Central memory CD8-positive, alpha-beta T cell (primary cell): Measurements from ENCODE around the gene C3orf18.
"Not testable (repeated sequence)": the region's sequence is repeated elsewhere in the genome, so short reads cannot be mapped to it uniquely, and the experiment has no call there.

Experiments
- ATAC-seq: fragments of 150-1000 bp; cut with Tn5 transposase; replicated peaks from 2 replicates; pipeline ENCODE4 v1.10.0; 2022; ENCODE audit warnings: mild to moderate bottlenecking, moderate FRiP score, moderate number of reproducible peaks; ENCODE audit not compliant: poor library complexity, severe bottlenecking; ENCODE audit errors: extremely low read depth
- DNase-seq, 2 donors: peaks; one replicate each; pipeline ENCODE4 v3.0.0; 2021; ENCODE audit warnings: low spot score in 2 of 2
- H3K27ac Mint-ChIP-seq: one replicate; pipeline ENCODE4 v1.8.0; 2022; ENCODE audit warnings: low read depth, mild to moderate bottlenecking, moderate library complexity, mixed read lengths
- H3K27me3 Mint-ChIP-seq: one replicate; pipeline ENCODE4 v1.8.0; 2022; ENCODE audit warnings: mixed read lengths
- H3K36me3 Mint-ChIP-seq: one replicate; pipeline ENCODE4 v1.8.0; 2022; ENCODE audit warnings: mild to moderate bottlenecking, moderate library complexity, mixed read lengths; ENCODE audit not compliant: insufficient read depth
- H3K4me1 Mint-ChIP-seq: one replicate; pipeline ENCODE4 v1.8.0; 2022; ENCODE audit warnings: mixed read lengths
- H3K4me3 Mint-ChIP-seq: one replicate; pipeline ENCODE4 v1.8.0; 2022; ENCODE audit warnings: mild to moderate bottlenecking, moderate library complexity, mixed read lengths
- H3K9me3 Mint-ChIP-seq: one replicate; pipeline ENCODE4 v1.8.0; 2022; ENCODE audit warnings: mixed read lengths

C3orf18 gene

DNA sequence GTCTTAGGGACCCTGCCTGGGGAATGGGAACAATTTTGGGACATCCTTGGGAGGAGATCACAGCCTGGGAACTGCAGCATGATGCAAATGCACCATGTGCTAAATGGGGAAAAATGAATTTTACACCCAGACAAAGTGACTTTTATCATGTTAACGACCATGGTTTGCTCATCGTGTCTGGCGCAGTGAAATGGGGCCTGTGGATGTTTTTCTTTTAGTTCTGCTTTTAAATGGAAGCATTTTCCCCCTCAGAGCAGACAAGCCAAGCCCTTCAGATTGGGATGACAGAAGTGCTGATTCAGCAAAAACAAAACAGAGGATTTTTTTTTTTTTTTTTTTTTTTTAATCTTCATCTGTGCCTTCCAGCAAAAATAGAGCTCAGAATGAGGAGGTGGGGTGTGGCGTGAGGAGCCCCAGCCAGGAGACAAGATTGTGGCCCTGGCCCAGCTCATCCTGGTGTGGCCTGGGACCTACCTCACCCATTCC is 49.8 kb downstream of the C3orf18 start:
- ATAC-seq (no peak), DNase-seq (no peak)
- no peaks in the 10 kb centered on the region for H3K27me3 Mint-ChIP-seq
- no peaks in the 10 kb centered on the region for H3K9me3 Mint-ChIP-seq
- H3K36me3 Mint-ChIP-seq: no peaks in the 10 kb centered on the region
- H3K27ac Mint-ChIP-seq: no peak overlapping the region
- peaks cover 11% of the 10 kb centered on the region for H3K4me1 Mint-ChIP-seq
- H3K4me3 Mint-ChIP-seq: no peak overlapping the region

DNA sequence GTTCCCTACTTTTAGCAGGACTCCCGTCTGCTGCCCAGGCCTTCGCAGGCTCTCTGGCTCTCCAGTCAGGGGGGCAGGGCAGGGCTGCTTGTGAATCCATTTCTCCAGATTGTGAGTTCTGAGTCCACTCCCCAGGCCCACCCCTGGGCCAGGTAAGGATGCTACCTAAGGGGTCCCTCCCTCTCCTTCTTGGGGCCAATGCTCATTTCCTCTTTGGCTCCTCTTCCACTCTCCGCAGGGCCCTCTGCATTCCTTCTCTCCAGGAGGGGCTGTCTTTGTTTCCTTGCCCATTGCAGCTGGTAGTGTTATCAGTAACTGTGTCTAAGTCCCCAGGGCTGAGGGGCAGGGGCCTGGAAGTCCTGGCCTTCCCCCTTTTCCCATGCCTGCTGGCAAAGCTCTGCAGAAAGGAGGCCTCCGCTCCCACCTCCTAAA is 51.1 kb downstream of the C3orf18 start:
- ATAC-seq (no peak), DNase-seq (no peak)
- Mint-ChIP-seq H3K4me3 (no peak overlapping the region), H3K36me3 (no peaks in the 10 kb centered on the region), H3K27ac (no peak overlapping the region), H3K27me3 (no peaks in the 10 kb centered on the region), H3K4me1 (peaks cover 11% of the 10 kb centered on the region), H3K9me3 (no peaks in the 10 kb centered on the region)

- H3K36me3 Mint-ChIP-seq: no peaks in the 10 kb centered on the region
- no peak for DNase-seq
- no peak for ATAC-seq
- no peak overlapping the region for H3K27ac Mint-ChIP-seq
- H3K4me3 Mint-ChIP-seq: no peak overlapping the region
- H3K27me3 Mint-ChIP-seq: no peaks in the 10 kb centered on the region
- no peaks in the 10 kb centered on the region for H3K9me3 Mint-ChIP-seq
- peaks cover 11% of the 10 kb centered on the region for H3K4me1 Mint-ChIP-seq
Observed at GRCh38 chr3:50515565-50516439, 51.7 kb downstream of the C3orf18 start.

DNA sequence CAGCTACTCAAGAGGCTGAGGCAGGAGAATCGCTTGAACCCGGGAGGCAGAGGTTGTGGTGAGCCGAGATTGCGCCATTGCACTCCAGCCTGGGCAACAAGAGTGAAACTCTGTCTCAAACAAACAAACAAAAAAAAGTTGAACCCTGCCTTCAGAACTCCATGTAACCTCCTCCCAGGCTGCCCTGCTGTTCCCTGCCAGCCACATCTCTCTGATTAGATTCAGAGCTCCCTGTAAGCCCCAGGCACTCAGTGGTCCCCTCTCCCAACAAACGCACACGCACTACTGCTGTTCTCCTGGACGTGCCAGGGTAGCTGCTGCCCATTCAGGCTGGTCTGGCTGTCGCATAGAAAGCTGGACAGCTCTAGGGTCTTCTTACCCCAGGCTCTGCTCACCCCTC is 54.6 kb downstream of the C3orf18 start:
- not testable (repeated sequence) for H3K27me3 Mint-ChIP-seq, H3K9me3 Mint-ChIP-seq, DNase-seq, H3K36me3 Mint-ChIP-seq, ATAC-seq, H3K27ac Mint-ChIP-seq, H3K4me3 Mint-ChIP-seq
- H3K4me1 Mint-ChIP-seq: peaks cover 10% of the 10 kb centered on the region

- no peaks in the 10 kb centered on the region for H3K27me3 Mint-ChIP-seq
- H3K27ac Mint-ChIP-seq: no peak overlapping the region
- no peak for ATAC-seq
Observed at GRCh38 chr3:50512131-50512530, 55.4 kb downstream of the C3orf18 start.

GRCh38 chr3:50510325-50510724 is 57.2 kb downstream of the C3orf18 start:
- DNase-seq (no peak), ATAC-seq (no peak)
- Mint-ChIP-seq H3K4me3 (no peak overlapping the region), H3K27me3 (no peaks in the 10 kb centered on the region), H3K27ac (no peak overlapping the region), H3K4me1 (peaks cover 5% of the 10 kb centered on the region), H3K36me3 (no peaks in the 10 kb centered on the region), H3K9me3 (no peaks in the 10 kb centered on the region)

More at GRCh38 chr3:50512131-50512530, 55.4 kb downstream of the C3orf18 start:
- Mint-ChIP-seq H3K4me3 (no peak overlapping the region), H3K9me3 (no peaks in the 10 kb centered on the region), H3K36me3 (no peaks in the 10 kb centered on the region), H3K4me1 (peaks cover 10% of the 10 kb centered on the region)
- DNase-seq: no peak

DNA sequence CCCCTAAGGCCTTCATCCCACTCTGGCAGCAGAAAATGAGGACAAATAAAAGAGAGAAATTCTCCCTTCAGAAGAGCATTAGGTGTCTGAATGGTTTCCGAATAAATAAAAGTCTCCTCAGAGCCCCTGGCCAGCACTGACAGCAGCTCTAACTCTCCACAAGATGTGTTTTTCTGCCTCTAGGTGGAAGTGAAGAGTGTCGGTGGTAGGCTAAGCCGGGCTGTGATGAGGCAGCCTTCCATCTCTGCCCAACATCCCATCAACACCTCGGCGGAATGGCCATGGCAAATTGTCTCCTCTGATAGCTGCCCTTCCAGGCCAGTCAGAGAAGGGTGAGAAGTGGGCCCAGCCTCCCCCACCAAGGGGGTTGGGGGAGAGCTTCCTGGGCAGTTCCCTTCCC is 57.8 kb downstream of the C3orf18 start:
- Mint-ChIP-seq H3K27me3 (no peaks in the 10 kb centered on the region), H3K9me3 (no peaks in the 10 kb centered on the region), H3K4me1 (peaks cover 5% of the 10 kb centered on the region), H3K4me3 (no peak overlapping the region), H3K36me3 (no peaks in the 10 kb centered on the region), H3K27ac (no peak overlapping the region)
- DNase-seq: no peak
- ATAC-seq: no peak

- peaks cover 1% of the 10 kb centered on the region for H3K36me3 Mint-ChIP-seq
- DNase-seq: no peak
- no peaks in the 10 kb centered on the region for H3K9me3 Mint-ChIP-seq
- H3K27ac Mint-ChIP-seq: no peak overlapping the region
- no peak overlapping the region for H3K4me3 Mint-ChIP-seq
- H3K4me1 Mint-ChIP-seq: peaks cover 5% of the 10 kb centered on the region
- H3K27me3 Mint-ChIP-seq: no peaks in the 10 kb centered on the region
- ATAC-seq: no peak
Observed at GRCh38 chr3:50508821-50509220, 58.7 kb downstream of the C3orf18 start.
